GM12892 (cell line): Measurements from ENCODE around the gene TMEM234.

Experiments
- POLR2A ChIP-seq: IDR thresholded peaks from 2 replicates; pipeline ENCODE4 v1.6.1; 2011; ENCODE audit warnings: low read depth, low read length, control low read depth
- POLR2AphosphoS5 ChIP-seq: IDR thresholded peaks from 2 replicates; pipeline ENCODE4 v1.6.1; 2011; ENCODE audit warnings: low read depth, low read length, control low read depth
- TAF1 ChIP-seq: IDR thresholded peaks from 2 replicates; pipeline ENCODE4 v1.6.1; 2011; ENCODE audit warnings: low read depth, mild to moderate bottlenecking, control low read depth, low read length, borderline replicate concordance

DNA sequence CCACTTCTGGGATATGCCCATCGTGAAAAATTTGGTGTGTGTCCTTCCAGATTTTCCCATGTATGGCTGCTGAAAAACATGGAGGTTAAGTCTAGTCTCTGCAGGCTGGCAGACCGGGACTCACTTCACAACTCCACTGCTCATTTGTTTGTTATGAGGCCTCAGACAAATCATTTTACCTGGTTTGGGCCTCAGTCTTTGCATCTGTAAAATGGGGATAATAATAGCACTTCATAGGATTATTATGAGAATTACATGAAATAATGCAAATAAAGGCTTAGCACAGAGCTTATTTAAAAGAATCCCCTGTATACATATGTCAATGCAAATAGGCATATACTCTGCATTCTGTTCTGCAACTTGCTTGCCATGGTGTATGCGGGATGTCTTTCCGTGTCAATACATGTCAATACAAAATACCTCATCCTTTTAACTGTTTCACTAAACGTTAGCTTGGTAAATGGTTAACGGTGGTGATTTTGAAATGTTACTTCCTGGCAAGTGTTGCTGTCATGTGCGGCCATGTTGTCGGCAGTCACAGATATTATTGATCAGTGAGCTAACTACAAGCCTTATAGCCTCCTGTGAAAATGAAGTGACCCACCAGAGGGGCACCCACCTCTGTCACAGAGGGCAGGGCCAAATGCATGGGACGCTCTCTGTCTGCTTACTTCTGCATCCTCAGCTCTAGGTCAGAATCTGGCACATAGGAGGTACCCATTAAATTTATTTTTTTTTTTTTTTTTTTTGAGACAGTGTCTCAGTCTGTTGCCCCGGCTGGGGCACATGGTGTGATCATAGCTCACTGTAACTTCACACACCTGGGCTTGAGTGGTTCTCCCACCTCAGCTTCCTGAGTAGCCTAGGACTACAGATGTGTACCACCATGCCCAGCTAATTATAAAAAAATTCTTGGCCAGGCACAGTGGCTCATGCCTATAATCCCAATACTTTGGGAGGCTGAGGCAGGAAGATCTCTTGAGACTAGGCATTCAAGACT lies 33.2 kb upstream of the TMEM234 start:
- TF ChIP-seq POLR2A (no peak), POLR2AphosphoS5 (no peak), TAF1 (no peak)
